ENCODE measurements around the gene PROCA1.

GRCh38 chr17:28728364-28729200, 16.9 kb upstream of the PROCA1 start, which contains the start of gene NEK8:
- TF ChIP-seq EZH2 (IDR thresholded peaks at IDR 0.05; ENCODE audit: low read length): no peak
- TF ChIP-seq CTCF (optimal IDR thresholded peaks at IDR 0.05 in 1 of 3, IDR thresholded peaks at IDR 0.05 in 1 of 3, conservative IDR thresholded peaks at IDR 0.05 in 1 of 3; ENCODE audit: extremely low read depth in 1 of 3, insufficient read depth in 2 of 3, low read length in 3 of 3): no peak

Measured in keratinocyte (primary cell).